HTR-8/SVneo (cell line): Measurements from ENCODE around the gene ADD2.

ENCODE experiments used
- DNase-seq: peaks from one replicate; pipeline ENCODE4 v3.0.0; 2011; ENCODE audit warnings: low spot score, mixed read lengths; ENCODE audit not compliant: insufficient read length
- FAIRE-seq: peaks from 2 replicates; lab custom pipeline; 2011; peaks lifted over from hg19 to GRCh38; lab: Jason Lieb, UNC

ADD2 gene

DNA sequence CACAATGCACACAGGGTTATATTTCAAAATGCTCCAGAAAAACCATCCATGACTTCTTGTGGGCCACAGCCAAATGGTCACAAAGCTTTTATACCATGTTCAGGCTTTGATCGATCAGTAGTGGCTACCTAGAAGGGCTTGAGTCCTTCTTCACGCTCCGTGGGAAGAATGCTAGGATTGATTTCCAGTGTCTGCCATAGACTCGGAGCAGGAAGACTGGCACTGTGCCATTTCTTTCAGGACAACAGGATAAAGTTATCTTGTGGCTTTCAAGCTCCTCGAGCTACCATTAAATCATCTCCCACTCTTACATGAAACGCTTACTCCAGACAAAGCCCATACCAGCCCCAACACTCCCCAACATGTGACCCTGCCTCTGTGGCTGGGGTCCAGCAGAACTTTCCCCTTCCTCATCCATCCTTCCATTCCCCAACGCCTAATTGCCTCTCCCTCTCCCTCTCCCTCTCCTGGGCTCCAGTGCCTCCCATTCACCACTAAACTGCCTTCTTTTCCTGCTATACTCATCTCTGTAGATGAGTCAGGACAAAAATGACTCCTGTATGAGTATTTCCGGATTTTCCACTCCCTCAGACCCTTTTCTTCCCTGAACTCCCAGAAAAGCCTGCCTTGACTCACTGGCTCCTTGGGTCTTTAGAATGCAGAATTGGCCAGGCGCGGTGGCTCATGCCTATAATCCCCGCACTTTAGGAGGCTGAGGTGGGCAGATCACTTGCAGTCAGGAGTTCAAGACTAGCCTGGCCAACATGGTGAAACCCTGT lies 40.9 kb downstream of the ADD2 start:
- FAIRE-seq (no peak), DNase-seq (peak; percentile 47)

DNA sequence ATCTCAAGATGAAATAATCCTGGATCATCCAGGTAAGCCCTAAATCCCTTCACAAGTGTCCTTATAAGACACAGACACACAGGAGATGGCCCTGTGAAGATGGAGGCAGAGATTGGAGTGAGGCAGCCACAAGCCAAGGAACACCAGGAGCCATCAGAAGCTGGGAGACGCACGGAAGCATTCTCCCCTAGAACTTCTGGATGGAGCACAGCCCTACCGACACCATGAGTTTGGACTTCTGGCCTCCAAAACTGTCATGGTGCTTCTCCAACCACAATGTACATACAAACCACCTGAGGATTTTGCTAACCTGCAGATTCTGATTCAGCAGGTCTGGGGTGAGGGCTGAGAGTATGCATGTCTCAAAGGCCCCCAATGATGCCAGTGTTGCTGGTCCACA lies 42.5 kb downstream of the ADD2 start:
- DNase-seq: no peak
- no peak for FAIRE-seq

DNA sequence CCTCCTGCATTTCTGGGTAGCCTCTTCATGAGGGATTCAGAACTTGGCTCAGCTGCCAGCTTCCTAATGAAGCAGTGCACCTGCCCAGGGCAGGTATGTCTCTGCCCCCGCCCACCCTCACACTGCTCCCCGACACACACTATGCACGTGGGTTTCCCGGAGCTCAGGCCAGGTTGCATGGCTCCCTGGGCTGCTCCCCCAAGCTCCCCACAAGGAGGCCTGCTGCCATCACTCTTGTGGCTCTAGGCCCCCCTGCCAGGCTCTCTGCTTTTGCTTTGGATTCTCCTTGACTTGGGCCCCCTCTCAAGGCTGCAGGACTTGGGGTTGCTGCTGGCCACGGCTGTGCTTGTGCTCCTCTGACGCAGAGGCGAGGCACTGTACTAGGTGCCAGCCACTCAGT lies 43.6 kb downstream of the ADD2 start:
- no peak for FAIRE-seq

DNA sequence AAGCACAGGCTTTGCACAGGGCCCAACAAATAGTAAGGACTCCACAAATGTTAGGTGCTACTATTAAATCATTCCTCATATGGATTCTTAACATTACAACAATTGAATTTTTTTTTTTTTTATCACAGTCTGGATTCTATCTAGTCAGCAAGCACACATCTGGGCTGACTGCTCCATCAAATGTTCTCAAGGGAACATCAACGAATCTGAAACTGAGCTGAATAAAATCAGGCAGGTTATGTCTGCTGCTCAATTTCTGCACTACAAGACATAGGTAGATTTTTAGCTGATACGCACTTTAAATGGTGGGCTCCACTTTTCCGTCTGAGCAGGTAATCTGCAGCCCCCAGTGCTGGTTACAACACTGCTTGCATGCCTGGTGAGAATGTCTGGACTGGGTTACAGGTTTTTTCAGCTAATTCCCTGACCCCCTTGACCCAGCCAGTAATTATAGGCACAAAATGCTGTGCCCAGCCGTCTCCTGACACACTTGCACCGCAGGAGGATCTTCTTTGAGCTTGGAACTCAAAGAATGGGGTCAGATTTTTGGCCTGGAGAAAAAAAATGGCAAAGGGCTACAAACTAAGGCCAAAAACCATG lies 44.6 kb downstream of the ADD2 start:
- DNase-seq (no peak), FAIRE-seq (no peak)

More for the DNA sequence above, 43.6 kb downstream of the ADD2 start:
- no peak for DNase-seq

DNA sequence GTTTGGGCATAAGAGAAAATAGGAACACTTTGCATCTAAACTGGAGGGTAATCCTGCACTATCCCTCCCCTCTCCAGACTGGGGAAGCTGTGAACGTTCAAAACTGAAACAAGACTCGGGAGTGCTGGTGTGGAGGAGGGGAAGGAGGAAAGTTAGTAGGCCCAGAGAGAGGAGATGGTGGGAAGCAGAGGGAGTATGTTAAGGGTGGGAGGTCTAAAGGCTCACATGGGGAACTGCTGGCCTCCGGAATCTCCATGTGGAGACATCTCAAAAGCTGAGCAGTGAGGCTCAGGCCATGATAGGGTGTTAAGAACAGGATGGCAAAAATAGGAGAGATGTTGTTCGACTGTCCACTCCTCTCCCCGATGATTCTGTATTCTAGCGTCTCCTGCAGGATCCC lies 47.9 kb downstream of the ADD2 start:
- FAIRE-seq (no peak), DNase-seq (no peak)

DNA sequence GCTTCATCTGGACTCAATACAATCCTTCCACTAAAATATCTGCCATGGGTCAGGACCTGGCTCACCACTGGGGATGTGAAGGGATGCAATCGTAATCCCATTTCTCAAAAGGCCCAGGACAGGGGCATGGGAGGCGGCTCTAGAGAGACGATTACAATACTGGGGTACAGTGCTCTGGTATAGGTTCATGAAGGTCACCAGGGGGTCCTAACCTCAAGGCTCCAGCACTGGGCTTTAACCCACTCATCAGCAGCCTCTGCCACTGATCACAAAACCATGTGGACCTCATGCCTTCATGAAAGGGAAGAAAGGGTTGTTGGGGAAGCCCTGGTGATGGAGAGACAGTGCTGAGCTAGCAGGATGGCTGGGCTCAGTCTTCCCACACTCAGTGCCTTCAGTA lies 48.8 kb downstream of the ADD2 start:
- FAIRE-seq: no peak
- DNase-seq: no peak

DNA sequence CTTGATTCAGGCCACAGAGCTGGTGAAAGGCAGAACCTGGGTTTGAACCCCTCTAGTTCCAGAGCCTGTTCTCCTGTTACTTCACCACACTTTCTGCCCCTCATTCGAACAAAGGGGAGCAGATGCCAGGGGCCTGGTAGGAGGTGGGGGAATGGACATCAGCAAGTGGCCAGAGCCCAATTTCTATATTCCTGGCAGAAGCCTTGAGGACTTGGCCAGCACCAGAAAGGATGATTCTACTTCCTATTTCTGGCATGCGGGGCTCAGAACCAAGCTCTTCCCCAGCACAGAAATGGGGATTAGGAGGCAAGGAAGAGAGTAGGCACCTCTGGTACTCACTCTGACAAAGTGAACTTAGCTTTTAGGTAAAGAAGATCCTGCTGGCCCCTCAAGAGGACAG lies 49.3 kb downstream of the ADD2 start:
- FAIRE-seq: no peak

DNA sequence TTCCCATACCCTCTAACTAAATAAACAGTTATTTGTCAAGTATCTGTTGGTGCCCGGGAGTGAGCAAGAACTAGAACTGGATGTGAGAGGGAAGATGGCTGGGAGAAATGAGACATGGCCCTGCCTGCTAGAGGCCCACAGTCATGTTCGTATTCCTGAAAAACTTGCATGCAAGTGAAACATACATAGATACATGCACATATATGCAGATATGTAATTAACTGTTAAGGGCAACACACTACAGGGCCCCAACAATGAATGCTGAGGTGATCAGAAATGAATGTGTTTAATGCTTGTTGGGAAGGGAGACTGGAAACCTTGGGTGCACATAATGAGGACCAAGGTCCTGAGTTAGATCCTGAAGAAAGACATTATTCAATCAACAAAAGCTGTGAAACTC lies 49.8 kb downstream of the ADD2 start:
- FAIRE-seq (no peak), DNase-seq (no peak)

More for the DNA sequence above, 49.3 kb downstream of the ADD2 start:
- DNase-seq: no peak

DNA sequence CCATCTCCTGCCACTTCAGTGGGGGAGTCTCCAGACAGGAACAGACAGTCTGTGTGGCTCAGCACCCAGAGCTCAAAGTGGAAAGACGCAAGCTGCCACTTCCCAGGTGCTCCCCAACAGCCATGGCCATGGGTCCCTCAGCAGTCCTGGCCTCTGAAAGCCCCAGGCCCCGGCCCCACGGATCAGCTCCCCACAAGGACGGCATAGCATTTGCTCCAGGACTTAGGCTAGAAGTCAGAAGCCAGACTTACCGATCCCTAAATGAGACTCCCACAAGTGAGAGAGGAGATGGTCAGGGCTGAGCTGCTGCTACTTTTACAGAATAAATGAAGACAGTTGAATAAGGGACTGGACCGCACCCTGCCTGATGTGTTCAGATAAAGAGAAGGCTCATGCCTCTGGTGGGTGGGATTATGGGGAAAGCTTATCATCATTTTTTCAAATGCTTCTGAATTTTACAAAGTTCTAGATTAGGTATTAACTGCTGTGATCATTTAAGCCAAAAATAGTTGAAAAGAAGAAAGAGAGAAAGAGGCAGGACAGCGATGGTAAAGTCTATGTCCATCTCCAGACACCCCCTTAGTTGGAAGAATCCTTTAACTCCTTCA lies 50.5 kb downstream of the ADD2 start:
- DNase-seq (no peak), FAIRE-seq (no peak)

DNA sequence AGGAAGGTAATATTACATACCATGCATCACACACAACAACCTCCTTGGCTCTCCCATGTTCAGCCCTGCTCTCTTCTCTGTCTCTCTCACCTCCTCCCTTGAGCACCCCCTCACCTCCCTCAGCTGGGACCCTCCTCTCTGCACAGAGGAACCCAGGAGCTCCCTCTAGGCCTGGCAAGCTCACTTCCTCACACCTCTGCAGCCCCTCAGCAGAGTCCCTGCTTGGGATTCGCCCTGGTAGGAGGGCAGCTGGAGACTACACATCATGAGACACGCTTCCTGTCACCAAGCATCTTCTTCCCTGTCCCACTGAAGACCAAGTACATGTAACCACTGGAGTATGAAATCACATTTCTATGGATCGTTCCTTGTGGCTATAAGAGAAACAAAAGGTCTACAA lies 51.0 kb downstream of the ADD2 start:
- FAIRE-seq (no peak), DNase-seq (no peak)

DNA sequence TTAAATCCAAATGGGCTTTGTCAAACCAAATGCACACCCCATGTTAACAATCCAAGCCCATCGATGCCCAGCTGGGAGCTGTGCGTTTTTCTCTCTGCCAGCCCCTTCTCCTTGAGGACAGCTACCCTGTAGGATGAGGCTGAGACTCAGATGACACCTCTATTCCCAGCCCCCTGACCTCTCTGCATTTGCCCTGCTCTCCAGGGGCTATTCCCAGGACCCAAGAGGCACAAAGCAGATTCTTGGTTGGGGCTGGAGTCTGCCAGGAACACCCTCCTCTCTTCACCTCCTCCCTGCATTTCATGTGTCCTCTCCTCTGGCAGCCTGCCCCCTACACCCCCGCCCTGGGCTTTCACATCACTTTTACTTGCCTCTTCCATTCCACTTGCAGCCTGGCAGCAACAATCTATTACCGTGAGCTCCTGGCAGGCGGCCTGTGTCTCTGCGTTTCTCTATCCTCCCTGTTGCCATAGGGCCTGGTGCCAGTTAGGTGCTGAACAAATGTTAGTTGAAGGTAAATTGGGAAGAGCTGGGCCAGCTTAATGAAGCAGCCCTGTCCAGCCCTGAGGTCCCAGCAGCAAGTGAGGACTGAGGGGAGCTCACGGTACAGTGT lies 51.8 kb downstream of the ADD2 start:
- DNase-seq (no peak), FAIRE-seq (no peak)

DNA sequence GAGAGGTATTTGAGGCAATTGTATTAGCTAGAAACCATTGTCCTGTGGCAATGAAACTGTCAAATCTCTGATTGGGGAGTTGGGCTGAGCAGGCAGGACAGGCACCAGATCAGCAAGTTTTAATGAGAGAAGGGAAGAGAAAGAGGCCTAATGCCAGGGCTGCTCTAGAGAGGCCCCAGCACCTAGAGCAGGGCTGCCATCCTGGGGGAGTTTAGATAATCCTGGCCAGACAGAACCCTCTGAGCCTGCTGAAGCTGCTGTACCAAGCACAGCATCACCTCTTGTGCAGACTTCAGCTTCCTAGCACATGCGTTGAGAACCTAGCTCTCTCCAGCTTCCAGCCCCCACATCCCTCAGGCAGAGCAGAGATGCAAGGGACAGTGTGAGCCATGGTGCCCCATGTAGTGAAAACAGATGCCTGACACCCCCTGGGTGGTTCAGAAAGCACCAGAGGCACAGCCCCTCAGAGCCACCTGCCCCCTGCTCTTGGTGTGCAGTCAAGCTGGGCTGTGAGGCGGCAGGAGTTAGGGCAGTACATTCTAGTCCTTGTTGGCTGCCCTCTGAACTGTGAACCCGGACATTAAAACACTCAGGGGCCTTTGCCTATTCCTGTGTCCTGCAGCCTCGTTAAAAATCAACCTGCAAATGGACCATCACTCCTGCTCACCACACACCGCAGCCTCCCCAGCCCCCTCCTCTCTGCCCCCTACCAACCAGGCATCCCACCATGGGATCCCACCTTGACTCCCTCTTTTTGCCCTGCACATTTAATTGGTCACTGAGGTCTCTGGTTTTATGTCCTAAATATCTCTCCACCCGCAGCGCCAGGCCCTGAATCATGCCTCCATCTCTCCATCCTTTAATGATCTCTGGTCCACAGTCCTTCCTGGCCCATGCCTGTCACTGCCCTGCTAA lies 52.7 kb downstream of the ADD2 start:
- DNase-seq (no peak), FAIRE-seq (no peak)

DNA sequence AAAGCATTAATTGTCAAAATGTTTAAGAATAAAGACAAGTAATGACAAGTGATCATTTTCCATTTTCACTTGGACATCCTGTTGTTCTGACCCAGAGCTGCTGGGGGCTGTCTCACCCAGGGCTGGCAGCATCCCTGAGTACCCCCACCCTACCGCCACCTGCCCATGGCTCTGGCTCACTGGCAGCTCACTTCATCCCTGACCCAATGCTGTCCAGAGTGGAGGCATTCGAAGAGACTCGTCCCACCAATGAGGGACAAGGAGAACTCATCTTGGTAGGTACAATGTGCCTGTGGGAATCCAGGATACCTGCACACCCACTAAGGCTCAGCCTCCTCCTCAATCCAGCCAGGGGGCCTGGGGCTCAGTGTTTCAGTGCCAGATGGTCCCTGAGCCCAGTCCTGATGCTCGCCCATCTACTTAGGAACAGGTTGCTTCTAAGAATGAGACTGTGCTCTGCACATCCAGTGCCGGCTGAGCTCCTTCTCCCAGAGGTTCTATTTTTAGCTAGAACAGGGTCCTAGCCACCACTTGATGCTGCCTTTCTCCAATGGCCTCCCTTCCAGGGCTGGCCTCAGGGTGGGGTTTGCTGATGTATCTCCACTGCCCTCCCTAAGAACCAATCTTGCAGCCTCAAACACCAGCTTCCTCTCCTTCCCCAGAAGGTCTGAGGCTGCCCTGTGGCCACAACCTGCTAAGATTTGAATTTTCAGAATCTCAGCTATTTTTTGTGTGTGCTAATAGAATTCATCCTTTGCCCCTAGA lies 53.7 kb downstream of the ADD2 start:
- no peak for FAIRE-seq
- no peak for DNase-seq

DNA sequence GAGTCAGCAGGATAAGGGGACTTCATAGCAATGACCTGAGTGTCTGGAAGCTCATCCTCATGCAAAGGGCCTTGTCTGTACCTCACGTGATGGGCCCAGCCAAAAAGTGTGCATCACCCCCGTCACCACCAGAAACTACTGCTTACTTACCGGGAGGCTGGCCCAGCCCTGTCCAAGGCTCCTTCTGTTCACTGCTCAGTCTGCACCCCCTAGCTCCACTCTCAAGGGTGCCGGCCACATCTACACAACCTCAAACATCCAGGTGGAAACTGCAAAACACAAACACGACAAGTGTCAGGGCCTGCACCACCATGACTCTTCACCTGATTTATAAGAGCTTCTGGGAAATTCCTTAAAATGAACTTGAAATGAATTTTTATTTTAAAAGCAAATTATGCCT lies 55.1 kb downstream of the ADD2 start:
- DNase-seq (no peak), FAIRE-seq (no peak)

DNA sequence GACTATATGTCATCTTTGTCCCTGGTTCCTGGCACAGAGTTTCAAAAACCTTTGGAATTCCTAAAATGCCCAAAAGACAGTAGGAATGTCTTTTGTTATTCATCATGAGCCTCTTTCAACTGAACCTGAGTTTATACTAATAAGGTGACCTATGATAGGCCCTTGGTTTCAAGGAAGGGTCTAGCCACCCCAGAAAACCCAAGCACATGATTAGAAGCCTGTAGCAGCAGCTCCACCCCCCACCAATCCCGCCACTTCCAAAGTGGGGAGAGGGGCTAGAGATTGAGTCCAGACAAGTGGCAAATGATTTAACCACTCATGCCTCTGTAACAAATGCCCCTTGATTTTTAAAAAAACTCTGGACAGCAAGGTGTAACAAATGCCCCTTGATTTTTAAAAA lies 56.8 kb downstream of the ADD2 start:
- DNase-seq: no peak
- FAIRE-seq: no peak

DNA sequence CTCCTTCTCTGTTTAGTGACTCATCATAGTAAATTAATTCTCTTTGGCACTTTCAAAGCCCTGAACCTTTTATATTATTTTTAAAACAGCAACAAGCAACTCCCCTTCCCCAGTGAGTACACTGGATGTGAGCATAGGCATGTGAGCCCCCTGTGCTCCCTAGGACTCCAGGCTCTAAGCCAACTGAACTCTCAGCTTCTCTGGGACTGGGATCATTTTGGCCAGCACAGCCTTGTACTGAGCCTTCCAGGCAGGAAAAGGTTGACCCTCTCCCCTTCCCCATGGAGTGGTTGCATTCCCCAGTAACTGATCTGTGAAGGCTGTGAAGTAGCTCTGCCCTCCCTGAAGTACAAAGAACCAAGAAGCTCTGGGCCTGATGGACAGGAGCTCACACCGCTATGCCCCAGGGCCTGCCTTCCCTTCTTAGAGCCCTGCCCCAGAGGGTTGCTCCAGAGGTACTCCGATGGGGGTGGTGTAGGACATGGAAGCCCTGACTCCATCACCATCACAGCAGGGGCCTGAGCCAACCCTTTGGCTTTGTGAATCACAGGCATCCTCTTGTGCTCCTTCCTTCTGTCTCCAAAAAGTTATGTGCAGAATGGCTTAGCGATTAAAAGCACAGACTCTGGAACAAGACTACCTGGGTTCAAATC lies 57.8 kb downstream of the ADD2 start:
- FAIRE-seq (no peak), DNase-seq (no peak)

DNA sequence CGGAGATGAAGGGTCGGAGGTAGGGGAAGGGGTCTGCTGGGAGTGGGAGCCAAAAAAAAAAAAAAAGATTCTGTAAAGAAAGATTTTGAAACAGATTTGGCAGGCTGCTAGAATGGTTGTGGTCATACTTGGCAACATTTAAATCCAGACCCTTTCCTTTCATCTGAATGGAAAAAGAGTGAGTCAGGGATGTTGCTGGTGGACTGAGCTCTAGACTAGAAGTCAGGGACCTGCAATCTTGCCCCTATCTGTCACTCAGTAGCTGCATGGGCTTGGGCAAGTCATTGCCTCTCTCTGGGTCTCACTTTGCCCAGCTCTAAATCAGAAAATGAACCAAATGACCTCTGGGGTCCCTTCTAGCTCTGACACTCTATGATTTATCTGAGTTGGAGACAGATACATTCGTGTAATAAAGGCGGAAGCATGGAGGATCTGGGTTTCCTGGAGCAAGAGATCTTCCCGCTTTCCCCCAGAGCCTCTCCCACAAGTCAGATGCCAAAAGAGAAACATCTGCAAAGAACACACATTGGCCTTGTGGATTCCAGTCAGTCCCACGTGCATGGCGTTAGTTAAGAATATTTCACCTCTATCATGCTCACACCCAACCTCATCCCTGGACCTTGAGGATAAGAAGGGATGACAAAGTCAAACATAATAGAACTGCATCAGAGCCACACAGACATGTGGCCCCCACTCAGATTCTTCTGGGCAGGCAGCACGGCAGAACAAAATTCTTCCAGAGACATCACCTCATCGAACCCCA lies 58.5 kb downstream of the ADD2 start:
- DNase-seq: no peak
- no peak for FAIRE-seq
